Endodermal cell (in vitro differentiated cells): Measurements from ENCODE around the gene DCUN1D1. TPM values are rescaled to one million over a fixed set of nuclear protein-coding genes. Genes with fewer than 3 reads are reported as not detected.
A peak's percentile ranks its signal among the peaks of the same experiment; 100 is the strongest.

Experiments
- DNase-seq: peaks from one replicate; pipeline ENCODE4 v3.0.0-alpha.2; 2017
- H3K27ac ChIP-seq: 2 replicates; pipeline ENCODE4 v1.5.1; 2013; ENCODE audit warnings: mild to moderate bottlenecking, low read depth, low read length, moderate library complexity
- H3K27me3 ChIP-seq: 2 replicates; pipeline ENCODE4 v1.6.1; 2013; ENCODE audit warnings: mild to moderate bottlenecking, low read length, moderate library complexity; ENCODE audit not compliant: insufficient read depth, control insufficient read depth, poor library complexity, severe bottlenecking
- H3K36me3 ChIP-seq: 2 replicates; pipeline ENCODE4 v1.7.0; 2013; ENCODE audit warnings: mild to moderate bottlenecking, low read length, moderate library complexity; ENCODE audit not compliant: control insufficient read depth, insufficient read depth
- H3K4me1 ChIP-seq: one replicate; pipeline ENCODE4 v1.7.0; 2013; ENCODE audit warnings: low read length; ENCODE audit not compliant: control insufficient read depth, insufficient read depth
- H3K4me3 ChIP-seq: 2 replicates; pipeline ENCODE4 v1.5.1; 2013; ENCODE audit warnings: mild to moderate bottlenecking, low read length, moderate library complexity
- H3K9ac ChIP-seq: 2 replicates; pipeline ENCODE4 v1.6.1; 2013; ENCODE audit warnings: mild to moderate bottlenecking, low read length, moderate library complexity; ENCODE audit not compliant: poor library complexity, severe bottlenecking; ENCODE audit errors: extremely low read depth
- H3K9me3 ChIP-seq: 2 replicates; pipeline ENCODE4 v1.6.1; 2013; ENCODE audit warnings: mild to moderate bottlenecking, low read length, moderate library complexity; ENCODE audit not compliant: control insufficient read depth
- H3K27ac Mint-ChIP-seq: 2 replicates; pipeline ENCODE4 v1.8.0; 2020; ENCODE audit warnings: mixed read lengths
- H3K27me3 Mint-ChIP-seq: 2 replicates; pipeline ENCODE4 v1.8.0; 2021; ENCODE audit warnings: mild to moderate bottlenecking, mixed read lengths; ENCODE audit not compliant: insufficient read depth
- H3K36me3 Mint-ChIP-seq: 2 replicates; pipeline ENCODE4 v1.8.0; 2020; ENCODE audit warnings: low read depth, mixed read lengths
- H3K4me1 Mint-ChIP-seq: 2 replicates; pipeline ENCODE4 v1.8.0; 2020; ENCODE audit warnings: mixed read lengths
- H3K4me3 Mint-ChIP-seq: 2 replicates; pipeline ENCODE4 v1.8.0; 2020; ENCODE audit warnings: mild to moderate bottlenecking, moderate library complexity, mixed read lengths
- H3K9me3 Mint-ChIP-seq: 2 replicates; pipeline ENCODE4 v1.8.0; 2020; ENCODE audit warnings: mild to moderate bottlenecking, mixed read lengths
- WGBS, 2 experiments: methylation state at CpG; one replicate each; pipeline versions ENCODE4 v1.1.5 to v1.1.7; 2013; ENCODE audit warnings: missing lambda C conversion rate in 2 of 2, mixed read lengths in 1 of 2; ENCODE audit not compliant: insufficient coverage in 1 of 2, insufficient read length in 1 of 2; 5-methylcytosine and 5-hydroxymethylcytosine counted together
- total RNA-seq, 2 donors: library from RNA; stranded (reverse); fragmentation: NEBNext Ultra II Directional in 1 of 2; extraction: Animal tissue kit (Norgen Biotek cat#: 25700) in 1 of 2; gene quantifications; 2 replicates in 1 of 2; 3 replicates in 1 of 2; pipeline ENCODE4 v1.2.1, GENCODE V29; 2021
- TF ChIP-seq, protein P1 (sequence below): fragments of 200-600 bp; sonication (generic); conservative IDR thresholded peaks from 2 replicates; pipeline ENCODE4 v1.5.0; 2021; ENCODE audit warnings: antibody characterized with exemption, mild to moderate bottlenecking

Gene DCUN1D1
- total RNA-seq, 2 donors from 2014 or later, result 59.6 to 65.6 TPM

DNA sequence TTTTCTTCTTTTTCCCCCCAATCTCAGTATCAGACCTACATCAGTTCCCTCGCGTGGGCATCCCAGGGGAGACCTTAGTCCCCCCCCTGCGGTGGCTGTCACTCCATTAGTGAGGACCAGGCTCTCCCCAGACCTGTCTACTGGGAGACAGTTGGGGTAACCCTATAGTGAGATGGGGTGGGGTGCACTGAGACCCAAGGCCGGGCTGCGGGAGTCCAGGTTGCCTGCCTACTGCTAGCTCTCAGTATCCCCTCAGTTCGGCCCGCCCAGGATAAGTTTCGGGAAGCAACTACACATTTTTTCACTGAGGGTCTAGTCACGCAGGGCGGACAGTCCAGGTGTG is 671 bp upstream of the DCUN1D1 start:
- Mint-ChIP-seq H3K27ac (no peak overlapping the region), H3K36me3 (no peaks in the 10 kb centered on the region), H3K4me3 (peak overlapping the region; percentile 89), H3K4me1 (peaks cover 20% of the 10 kb centered on the region), H3K9me3 (no peaks in the 10 kb centered on the region), H3K27me3 (no peaks in the 10 kb centered on the region)
- WGBS, 2 experiments, result 83 to 94% methylated on average over 7 to 10 of the region's 10 CpGs
- Histone ChIP-seq H3K36me3 (no peaks in the 10 kb centered on the region), H3K27ac (no peak overlapping the region), H3K4me3 (peak overlapping the region; percentile 75), H3K27me3 (no peaks in the 10 kb centered on the region), H3K9ac (no peak overlapping the region), H3K4me1 (no peaks in the 10 kb centered on the region), H3K9me3 (no peaks in the 10 kb centered on the region)
- peak; percentile 58 for DNase-seq
- TF ChIP-seq, protein P1, sequence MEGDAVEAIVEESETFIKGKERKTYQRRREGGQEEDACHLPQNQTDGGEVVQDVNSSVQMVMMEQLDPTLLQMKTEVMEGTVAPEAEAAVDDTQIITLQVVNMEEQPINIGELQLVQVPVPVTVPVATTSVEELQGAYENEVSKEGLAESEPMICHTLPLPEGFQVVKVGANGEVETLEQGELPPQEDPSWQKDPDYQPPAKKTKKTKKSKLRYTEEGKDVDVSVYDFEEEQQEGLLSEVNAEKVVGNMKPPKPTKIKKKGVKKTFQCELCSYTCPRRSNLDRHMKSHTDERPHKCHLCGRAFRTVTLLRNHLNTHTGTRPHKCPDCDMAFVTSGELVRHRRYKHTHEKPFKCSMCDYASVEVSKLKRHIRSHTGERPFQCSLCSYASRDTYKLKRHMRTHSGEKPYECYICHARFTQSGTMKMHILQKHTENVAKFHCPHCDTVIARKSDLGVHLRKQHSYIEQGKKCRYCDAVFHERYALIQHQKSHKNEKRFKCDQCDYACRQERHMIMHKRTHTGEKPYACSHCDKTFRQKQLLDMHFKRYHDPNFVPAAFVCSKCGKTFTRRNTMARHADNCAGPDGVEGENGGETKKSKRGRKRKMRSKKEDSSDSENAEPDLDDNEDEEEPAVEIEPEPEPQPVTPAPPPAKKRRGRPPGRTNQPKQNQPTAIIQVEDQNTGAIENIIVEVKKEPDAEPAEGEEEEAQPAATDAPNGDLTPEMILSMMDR, result no peak

DNA sequence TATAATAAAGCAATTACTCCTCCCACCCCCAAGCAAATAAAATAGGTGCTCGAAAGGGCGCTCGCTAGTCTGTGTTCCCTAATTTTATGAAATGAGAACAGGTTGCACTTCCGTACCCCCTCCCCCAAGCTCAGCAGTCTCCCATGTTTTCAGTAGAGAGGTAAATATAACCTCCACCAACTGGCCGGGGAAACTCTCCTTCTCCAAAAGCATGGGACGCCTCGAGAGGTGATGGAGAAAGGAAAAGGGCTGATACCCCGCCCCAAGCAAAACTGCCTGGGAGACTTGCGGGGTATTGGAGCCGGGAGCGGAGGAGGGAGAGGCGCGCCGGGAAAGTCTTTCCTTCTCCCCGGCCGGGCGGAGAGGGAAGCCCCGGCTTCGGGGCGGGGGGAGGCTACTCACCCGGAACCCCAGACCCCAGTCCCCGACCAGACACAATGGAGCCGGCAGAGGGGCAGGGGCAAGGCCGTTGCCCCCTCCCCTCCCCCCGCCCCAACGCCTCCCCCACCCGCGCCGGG is 605 bp downstream of the DCUN1D1 start:
- Mint-ChIP-seq H3K4me1 (peaks cover 22% of the 10 kb centered on the region), H3K36me3 (no peaks in the 10 kb centered on the region), H3K27me3 (no peaks in the 10 kb centered on the region), H3K27ac (peak overlapping the region; percentile 94), H3K9me3 (no peaks in the 10 kb centered on the region), H3K4me3 (peak overlapping the region; percentile 89)
- H3K27me3 ChIP-seq, result no peaks in the 10 kb centered on the region
- no peaks in the 10 kb centered on the region for H3K4me1 ChIP-seq
- DNase-seq, result peak; percentile 76
- 0% methylated on average over 20 of the region's 29 CpGs; no CpG with 5 or more reads in 1 of the 2 experiments for WGBS, 2 experiments
- TF ChIP-seq, protein P1, result no peak
- H3K4me3 ChIP-seq, result peak overlapping the region; percentile 92
- peak overlapping the region; percentile 26 for H3K27ac ChIP-seq
- H3K9me3 ChIP-seq, result no peaks in the 10 kb centered on the region
- no peaks in the 10 kb centered on the region for H3K36me3 ChIP-seq
- H3K9ac ChIP-seq, result peak overlapping the region; percentile 86

DNA sequence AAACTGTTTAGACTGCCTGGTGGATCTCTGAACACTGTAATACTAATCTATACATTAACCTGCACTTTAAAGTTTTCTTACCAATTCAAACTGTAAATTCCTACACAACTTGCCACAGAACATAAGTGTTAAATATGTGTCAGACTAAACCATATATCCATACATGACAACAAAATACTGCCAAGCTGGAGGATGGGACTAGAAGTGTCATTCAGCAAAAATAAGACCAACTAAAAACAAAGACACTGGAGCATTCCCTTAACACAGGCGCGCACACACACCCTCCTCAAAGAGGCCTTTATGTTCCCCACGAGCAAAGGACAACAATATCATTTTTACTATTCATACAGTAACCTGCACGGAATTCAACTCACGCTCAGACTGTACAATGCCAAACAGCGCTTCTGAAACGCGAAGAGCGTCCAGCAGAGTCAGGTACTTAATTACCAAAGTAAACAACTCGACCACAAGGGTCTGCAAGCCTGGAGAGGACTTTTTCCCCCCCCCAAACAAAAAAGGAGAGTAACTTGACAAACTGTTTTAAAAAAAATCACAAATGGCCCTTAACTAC is 1.1 kb downstream of the DCUN1D1 start:
- Histone ChIP-seq H3K36me3 (no peaks in the 10 kb centered on the region), H3K27me3 (no peaks in the 10 kb centered on the region), H3K9me3 (no peaks in the 10 kb centered on the region), H3K9ac (peak overlapping the region; percentile 86), H3K4me1 (no peaks in the 10 kb centered on the region), H3K4me3 (peak overlapping the region; percentile 92), H3K27ac (no peak overlapping the region)
- 4 to 35% methylated on average over 2 to 10 of the region's 10 CpGs for WGBS, 2 experiments
- Mint-ChIP-seq H3K9me3 (no peaks in the 10 kb centered on the region), H3K4me1 (peaks cover 23% of the 10 kb centered on the region), H3K4me3 (peak overlapping the region; percentile 89), H3K27ac (peak overlapping the region; percentile 94), H3K36me3 (no peaks in the 10 kb centered on the region), H3K27me3 (no peaks in the 10 kb centered on the region)
- TF ChIP-seq, protein P1, result no peak
- peak; percentile 45 for DNase-seq
